ENCODE data around the gene CELF4. TPM values are rescaled to one million over a fixed set of nuclear protein-coding genes. Genes with fewer than 3 reads are reported as not detected.

Gene CELF4
- total RNA-seq, 8 experiments from 2014 or later = 3.0 to 59.9 (median 38.7) TPM

DNA sequence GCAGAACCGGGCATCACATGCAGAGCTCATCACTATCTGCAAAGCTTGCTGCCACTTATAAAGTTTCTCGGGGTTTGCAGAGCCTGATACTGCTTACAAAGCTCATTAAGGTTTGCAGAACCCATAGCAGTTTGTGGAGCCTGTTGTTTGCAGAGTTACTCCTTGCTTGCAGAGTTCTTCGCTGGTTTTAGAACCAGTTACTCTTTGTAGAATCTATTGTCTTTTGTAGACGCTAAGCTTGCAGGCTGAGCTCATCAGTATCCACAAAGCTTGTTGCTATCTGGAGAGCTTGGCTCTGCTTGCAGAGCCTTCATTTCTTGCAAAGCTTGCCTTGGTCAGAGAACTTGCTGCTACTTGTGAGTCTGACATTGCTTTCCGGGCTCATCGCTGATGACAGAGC lies 106.9 kb downstream of the CELF4 start:
- Histone ChIP-seq H3K27ac (no peak overlapping the region), H3K4me1 (replicated peaks in 1 of 2) (peaks cover 34 to 36% of the 10 kb centered on the region in 2 donors), H3K4me3 (no peak overlapping the region)
- ATAC-seq (replicated peaks in 6 of 8) = no peak
- in situ Hi-C loops (cut with MboI; ENCODE audit: low pct_unique_long_range_greater_than_20kb in 2 of 9, low sequenced_read_pairs in 9 of 9, unreplicated experiment in 9 of 9) = no loop called here
- WGBS, 10 experiments = 26 to 100% (median 59%) methylated on average over 1 to 6 of the region's 6 CpGs; no CpG with 5 or more reads in 2 of the 10 experiments

DNA sequence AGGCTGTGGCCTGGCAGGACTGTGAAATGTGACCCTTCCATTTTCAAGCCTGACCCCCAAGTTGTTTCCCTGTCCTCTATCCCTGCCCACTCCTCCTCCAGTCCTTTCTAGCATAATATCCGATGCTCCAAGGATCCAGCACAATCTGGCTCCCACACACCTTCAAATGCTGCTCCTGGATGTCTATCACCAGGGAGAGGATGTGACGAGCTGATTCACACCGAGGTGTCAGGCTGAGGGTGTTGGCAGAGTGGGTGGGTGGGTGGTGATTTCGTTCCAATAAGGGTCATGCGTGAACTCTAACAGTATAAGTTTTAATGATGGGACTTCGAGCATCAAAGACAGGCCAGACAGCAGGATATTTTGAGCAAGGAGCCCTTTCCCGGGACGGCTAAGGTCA lies 107.8 kb downstream of the CELF4 start:
- WGBS, 10 experiments = 54 to 95% (median 85%) methylated on average over 3 to 5 of the region's 8 CpGs; no CpG with 5 or more reads in 6 of the 10 experiments
- H3K27ac ChIP-seq = peak overlapping the region; percentile 49 to 57
- in situ Hi-C loops (cut with MboI; ENCODE audit: low pct_unique_long_range_greater_than_20kb in 2 of 9, low sequenced_read_pairs in 9 of 9, unreplicated experiment in 9 of 9) = no loop called here
- H3K4me1 ChIP-seq (replicated peaks in 1 of 2) = peaks cover 37 to 39% of the 10 kb centered on the region in 2 donors
- H3K4me3 ChIP-seq = no peak overlapping the region
- peak in 4 of 8 experiments; percentile 24 to 51 (median 48) for ATAC-seq (replicated peaks in 6 of 8)

DNA sequence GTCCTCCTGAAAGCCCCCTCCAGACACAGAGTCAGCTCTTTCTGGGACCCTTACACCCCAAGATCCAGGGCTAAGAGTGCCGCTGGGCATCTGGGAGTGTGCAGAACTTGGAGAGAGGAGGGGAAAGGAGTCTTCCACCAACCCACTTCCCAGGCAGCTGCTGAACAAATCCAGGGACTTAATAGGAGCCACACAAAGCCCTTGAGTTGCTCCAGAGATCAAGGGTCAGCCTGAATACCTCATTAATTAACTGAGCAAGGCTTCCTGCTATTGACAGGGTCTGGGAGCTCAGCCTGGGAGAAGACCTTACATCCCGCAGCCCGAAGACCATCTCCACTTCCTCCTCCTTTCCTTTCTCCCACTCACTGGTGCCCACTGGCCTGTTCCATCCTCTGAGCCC lies 108.3 kb downstream of the CELF4 start:
- in situ Hi-C loops (cut with MboI; ENCODE audit: low pct_unique_long_range_greater_than_20kb in 2 of 9, low sequenced_read_pairs in 9 of 9, unreplicated experiment in 9 of 9) = no loop called here
- peak in 4 of 8 experiments; percentile 29 to 48 (median 34) for ATAC-seq (replicated peaks in 6 of 8)
- Histone ChIP-seq H3K27ac (peak overlapping the region; percentile 49 to 57), H3K4me3 (no peak overlapping the region), H3K4me1 (replicated peaks in 1 of 2) (peaks cover 41 to 44% of the 10 kb centered on the region in 2 donors)
- WGBS, 10 experiments = 27 to 100% (median 70%) methylated on average over 1 to 3 of the region's 3 CpGs; no CpG with 5 or more reads in 6 of the 10 experiments

DNA sequence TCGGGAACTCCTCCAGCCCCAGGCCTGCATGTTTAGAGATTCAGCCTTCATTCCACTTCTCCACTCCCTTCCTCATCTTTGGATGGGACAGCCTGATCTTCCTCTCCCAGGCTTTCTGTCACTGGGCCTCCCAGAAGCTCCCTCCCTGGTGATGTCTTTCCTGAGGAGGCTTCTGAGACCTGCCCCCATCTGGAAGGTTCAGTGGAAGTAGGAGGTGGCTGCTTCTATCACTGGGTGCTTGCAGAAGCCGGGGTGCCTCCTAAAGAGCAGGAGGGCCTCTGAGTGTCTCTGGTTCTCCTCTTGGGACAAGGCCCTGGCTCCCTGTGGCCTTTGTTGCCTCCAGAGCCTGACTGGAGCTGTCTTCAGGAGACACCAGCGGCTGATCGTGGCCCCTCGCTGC lies 108.7 kb downstream of the CELF4 start:
- peaks cover 45 to 48% of the 10 kb centered on the region in 2 donors for H3K4me1 ChIP-seq (replicated peaks in 1 of 2)
- no peak overlapping the region for H3K4me3 ChIP-seq
- 20 to 100% (median 79%) methylated on average over 1 to 4 of the region's 5 CpGs; no CpG with 5 or more reads in 4 of the 10 experiments for WGBS, 10 experiments
- H3K27ac ChIP-seq = peak overlapping the region; percentile 49 to 57
- no peak for ATAC-seq (replicated peaks in 6 of 8)
- in situ Hi-C loops (cut with MboI; ENCODE audit: low pct_unique_long_range_greater_than_20kb in 2 of 9, low sequenced_read_pairs in 9 of 9, unreplicated experiment in 9 of 9) = no loop called here

DNA sequence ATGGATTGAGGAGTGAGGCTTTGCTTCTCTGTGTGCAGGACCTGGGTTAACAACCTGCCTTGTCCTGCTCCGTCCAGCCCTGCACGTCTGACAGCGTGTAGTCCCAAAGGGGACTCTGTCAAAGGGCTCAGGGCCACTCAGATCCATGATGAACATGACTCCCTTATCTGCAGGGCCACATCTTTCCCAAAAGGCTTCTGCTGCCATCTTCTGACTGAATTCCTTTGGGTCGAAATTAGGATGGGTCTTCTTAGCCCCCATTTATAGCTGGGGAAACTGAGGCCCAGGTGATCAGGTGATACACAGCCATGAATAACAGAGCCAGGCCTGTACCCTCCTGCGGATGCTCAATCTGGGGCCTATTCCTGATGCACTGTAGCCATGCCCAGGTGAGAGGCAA lies 109.2 kb downstream of the CELF4 start:
- in situ Hi-C loops (cut with MboI; ENCODE audit: low pct_unique_long_range_greater_than_20kb in 2 of 9, low sequenced_read_pairs in 9 of 9, unreplicated experiment in 9 of 9) = no loop called here
- peaks cover 50 to 53% of the 10 kb centered on the region in 2 donors for H3K4me1 ChIP-seq (replicated peaks in 1 of 2)
- peak overlapping the region in 1 of 2 donors; percentile 57 for H3K27ac ChIP-seq
- no peak overlapping the region for H3K4me3 ChIP-seq
- peak in 1 of 8 experiments; percentile 39 for ATAC-seq (replicated peaks in 6 of 8)
- 40 to 93% (median 83%) methylated on average over 1 to 4 of the region's 5 CpGs; no CpG with 5 or more reads in 6 of the 10 experiments for WGBS, 10 experiments

DNA sequence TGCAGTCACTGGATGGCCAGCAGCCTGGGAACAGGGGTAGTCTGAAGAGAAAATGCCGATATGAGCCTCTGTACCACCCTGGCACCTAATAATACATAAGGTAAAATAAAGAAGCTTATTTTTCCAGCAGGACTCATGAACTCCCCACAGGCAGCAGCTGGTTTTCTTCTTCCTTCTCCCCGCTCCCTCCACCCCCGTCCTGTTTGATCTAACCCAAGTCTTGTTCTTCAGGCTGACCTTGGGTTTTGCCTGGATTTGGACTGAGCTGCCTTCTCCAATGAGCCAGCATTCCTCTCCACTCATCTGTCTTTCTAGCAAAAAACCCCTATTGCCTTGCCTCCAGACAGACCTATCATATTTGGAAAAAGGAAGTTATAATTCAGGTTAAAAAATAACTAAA lies 111.8 kb downstream of the CELF4 start:
- in situ Hi-C loops (cut with MboI; ENCODE audit: low pct_unique_long_range_greater_than_20kb in 2 of 9, low sequenced_read_pairs in 9 of 9, unreplicated experiment in 9 of 9) = no loop called here
- Histone ChIP-seq H3K4me3 (no peak overlapping the region), H3K27ac (no peak overlapping the region), H3K4me1 (replicated peaks in 1 of 2) (peaks cover 70 to 71% of the 10 kb centered on the region in 2 donors)
- ATAC-seq (replicated peaks in 6 of 8) = no peak
- WGBS, 10 experiments = 53 to 100% (median 80%) methylated on average over 1 to 3 of the region's 3 CpGs; no CpG with 5 or more reads in 2 of the 10 experiments

DNA sequence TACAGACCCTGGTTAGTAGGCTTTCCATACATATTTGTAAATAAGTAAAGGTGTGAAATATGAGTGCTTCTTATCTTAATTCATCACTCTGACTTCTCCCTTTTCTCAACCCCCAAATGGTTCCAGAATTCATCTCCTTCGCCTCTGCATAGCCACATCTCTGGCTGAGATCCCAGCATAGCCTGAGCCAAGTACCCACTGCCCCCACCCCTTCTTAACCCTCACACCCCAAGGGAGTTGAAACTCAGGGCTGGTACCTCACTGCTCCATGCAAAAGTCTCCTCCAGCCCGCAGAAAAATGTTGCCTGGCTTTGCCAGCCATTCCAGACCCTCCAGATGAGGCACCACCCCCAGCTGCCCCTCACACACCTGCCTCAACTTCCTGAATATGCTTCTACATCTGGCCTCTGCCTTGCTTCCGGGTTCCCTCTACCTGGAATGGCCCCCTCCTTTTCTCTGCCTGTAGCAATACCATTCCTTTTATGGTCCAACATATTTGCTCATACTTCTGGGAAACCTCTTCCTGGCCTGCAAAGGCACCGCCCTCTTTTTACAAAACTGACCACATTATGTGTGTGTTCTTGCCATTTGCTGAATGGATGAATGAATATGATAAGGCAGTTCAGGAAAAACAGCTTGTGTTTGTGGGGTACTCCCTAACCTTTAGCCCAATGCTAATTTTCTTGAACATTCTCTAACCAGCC lies 112.8 kb downstream of the CELF4 start:
- H3K4me3 ChIP-seq = no peak overlapping the region
- H3K27ac ChIP-seq = peak overlapping the region in 1 of 2 donors; percentile 92
- ATAC-seq (replicated peaks in 6 of 8) = peak in 3 of 8 experiments; percentile 79 to 91 (median 85)
- peaks cover 73 to 77% of the 10 kb centered on the region in 2 donors for H3K4me1 ChIP-seq (replicated peaks in 1 of 2)
- in situ Hi-C loops (cut with MboI; ENCODE audit: low pct_unique_long_range_greater_than_20kb in 2 of 9, low sequenced_read_pairs in 9 of 9, unreplicated experiment in 9 of 9) = no loop called here
- WGBS, 10 experiments = 0 to 100% (median 83%) methylated on average over 1 to 3 of the region's 4 CpGs; no CpG with 5 or more reads in 3 of the 10 experiments

DNA sequence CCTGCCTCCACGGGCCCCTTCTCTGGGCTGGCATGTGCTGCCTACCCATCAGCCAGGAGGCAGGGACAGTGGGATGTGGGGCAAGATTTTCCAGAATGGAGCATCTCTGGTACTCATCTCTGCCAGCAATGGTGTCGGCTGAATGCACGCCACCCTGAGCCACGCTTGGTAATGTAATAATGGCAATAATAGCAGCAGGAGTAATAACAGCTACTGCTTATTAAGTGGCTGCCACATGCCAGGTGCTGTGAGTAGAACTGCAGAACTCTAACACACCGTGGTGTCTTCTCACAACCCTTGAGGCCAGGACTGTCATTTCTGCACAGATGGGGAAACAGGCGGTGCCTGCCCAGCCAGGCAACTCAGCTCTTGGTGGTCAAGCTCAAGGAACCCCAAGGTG lies 113.6 kb downstream of the CELF4 start:
- Histone ChIP-seq H3K27ac (peak overlapping the region; percentile 87 to 92), H3K4me3 (no peak overlapping the region), H3K4me1 (replicated peaks in 1 of 2) (peaks cover 66 to 71% of the 10 kb centered on the region in 2 donors)
- ATAC-seq (replicated peaks in 6 of 8) = no peak
- 59 to 100% (median 80%) methylated on average over 1 to 4 of the region's 6 CpGs; no CpG with 5 or more reads in 7 of the 10 experiments for WGBS, 10 experiments
- in situ Hi-C loops (cut with MboI; ENCODE audit: low pct_unique_long_range_greater_than_20kb in 2 of 9, low sequenced_read_pairs in 9 of 9, unreplicated experiment in 9 of 9) = no loop called here

DNA sequence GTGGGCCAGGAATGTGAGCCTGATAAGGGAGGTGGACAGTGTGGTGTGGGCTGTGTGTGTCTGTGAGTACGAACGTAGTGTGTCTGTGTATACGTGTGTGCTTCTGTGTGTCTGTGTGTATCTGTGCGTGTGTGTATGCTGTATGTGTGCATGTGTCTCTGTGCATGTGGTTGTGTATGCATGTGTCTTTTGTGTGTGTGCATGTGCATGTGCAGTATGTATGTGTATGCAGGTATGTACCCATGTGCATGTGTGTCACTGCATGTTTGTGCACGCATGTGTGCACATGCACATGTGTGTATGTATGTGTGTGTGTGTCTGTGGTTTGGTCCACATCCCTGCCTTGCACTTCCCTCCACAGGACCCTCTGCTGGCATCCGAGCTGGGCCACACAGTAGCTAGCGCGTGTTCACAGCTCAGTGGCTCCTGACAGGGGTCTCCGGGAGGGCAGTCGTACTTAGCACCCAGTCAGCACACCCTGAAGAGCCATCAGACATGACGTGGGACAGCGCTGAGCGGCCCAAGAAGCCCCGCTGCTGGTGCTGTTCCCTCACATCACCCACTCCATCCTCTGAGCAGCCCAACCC lies 114.3 kb downstream of the CELF4 start:
- H3K4me3 ChIP-seq = no peak overlapping the region
- 80 to 93% (median 83%) methylated on average over 1 to 6 of the region's 14 CpGs; no CpG with 5 or more reads in 7 of the 10 experiments for WGBS, 10 experiments
- peak overlapping the region; percentile 87 to 92 for H3K27ac ChIP-seq
- in situ Hi-C loops (cut with MboI; ENCODE audit: low pct_unique_long_range_greater_than_20kb in 2 of 9, low sequenced_read_pairs in 9 of 9, unreplicated experiment in 9 of 9) = no loop called here
- H3K4me1 ChIP-seq (replicated peaks in 1 of 2) = peaks cover 64 to 72% of the 10 kb centered on the region in 2 donors
- no peak for ATAC-seq (replicated peaks in 6 of 8)

DNA sequence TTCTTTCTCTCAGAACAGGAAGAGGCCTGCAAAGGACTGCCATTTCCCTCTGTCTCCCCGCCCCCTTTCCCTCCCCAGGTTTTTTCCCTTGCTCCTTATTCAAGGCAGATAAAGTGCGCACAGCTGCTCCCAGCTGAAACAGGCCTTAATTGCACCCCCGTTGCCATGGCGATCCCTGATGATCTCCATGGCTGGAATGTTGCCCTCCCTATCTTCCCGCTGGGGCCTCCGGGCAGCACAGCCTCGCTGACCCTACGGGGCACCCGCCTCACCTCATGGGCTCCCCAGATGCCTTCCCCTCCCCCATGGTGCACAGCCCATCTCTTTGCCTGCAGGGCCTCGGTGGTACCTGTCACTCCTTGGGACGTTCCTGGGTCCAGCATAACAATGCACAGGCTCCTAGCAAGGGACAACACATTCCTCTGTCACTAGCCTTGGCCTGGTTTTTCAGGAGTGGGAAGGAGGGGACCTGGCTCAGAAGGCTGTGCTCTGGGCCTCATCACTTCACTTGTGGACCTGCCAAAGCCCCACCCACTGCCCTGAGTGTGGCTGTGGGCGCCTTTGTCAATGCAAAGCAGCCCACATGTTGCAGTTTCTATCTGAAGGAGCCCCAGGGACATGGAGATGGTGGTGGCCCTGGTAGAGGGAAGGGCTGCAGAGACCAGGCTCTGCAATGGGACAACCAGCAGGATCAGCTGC lies 115.0 kb downstream of the CELF4 start:
- Histone ChIP-seq H3K4me3 (no peak overlapping the region), H3K4me1 (replicated peaks in 1 of 2) (peaks cover 66 to 79% of the 10 kb centered on the region in 2 donors), H3K27ac (peak overlapping the region; percentile 87 to 92)
- 0 to 20% (median 2%) methylated on average over 1 to 5 of the region's 12 CpGs; no CpG with 5 or more reads in 4 of the 10 experiments for WGBS, 10 experiments
- ATAC-seq (replicated peaks in 6 of 8) = peak in 7 of 8 experiments; percentile 16 to 89 (median 87)
- in situ Hi-C loops (cut with MboI; ENCODE audit: low pct_unique_long_range_greater_than_20kb in 2 of 9, low sequenced_read_pairs in 9 of 9, unreplicated experiment in 9 of 9) = no loop called here

DNA sequence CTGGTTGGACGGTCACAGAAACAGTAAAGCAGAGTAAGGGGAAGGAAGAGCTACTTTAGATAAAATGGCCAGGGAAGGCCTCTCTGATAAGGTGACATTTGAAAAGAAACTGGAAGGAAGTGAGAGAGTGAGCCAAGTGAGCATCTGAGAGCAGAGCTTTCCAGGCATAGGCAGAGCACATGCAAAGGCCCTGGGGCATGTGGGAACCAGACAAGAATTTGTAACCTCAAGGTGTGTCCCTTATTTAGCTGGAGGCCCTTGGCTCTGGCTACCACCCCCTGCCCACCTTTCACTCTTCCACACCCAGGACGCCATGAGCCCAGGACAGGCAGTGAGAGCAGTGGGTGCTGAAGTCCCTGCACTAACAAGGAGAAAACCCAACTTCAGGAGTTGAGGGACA lies 116.0 kb downstream of the CELF4 start:
- no peak for ATAC-seq (replicated peaks in 6 of 8)
- H3K27ac ChIP-seq = peak overlapping the region; percentile 87 to 92
- peaks cover 75 to 83% of the 10 kb centered on the region in 2 donors for H3K4me1 ChIP-seq (replicated peaks in 1 of 2)
- no peak overlapping the region for H3K4me3 ChIP-seq
- in situ Hi-C loops (cut with MboI; ENCODE audit: low pct_unique_long_range_greater_than_20kb in 2 of 9, low sequenced_read_pairs in 9 of 9, unreplicated experiment in 9 of 9) = loop anchor here in 1 of 9 experiments (10.0 kb wide), 1 partner anchor 85 kb away; no protein-coding TSS in a partner anchor
- WGBS, 10 experiments = 55 to 100% (median 89%) methylated on average over 1 to 2 of the region's 2 CpGs; no CpG with 5 or more reads in 2 of the 10 experiments

DNA sequence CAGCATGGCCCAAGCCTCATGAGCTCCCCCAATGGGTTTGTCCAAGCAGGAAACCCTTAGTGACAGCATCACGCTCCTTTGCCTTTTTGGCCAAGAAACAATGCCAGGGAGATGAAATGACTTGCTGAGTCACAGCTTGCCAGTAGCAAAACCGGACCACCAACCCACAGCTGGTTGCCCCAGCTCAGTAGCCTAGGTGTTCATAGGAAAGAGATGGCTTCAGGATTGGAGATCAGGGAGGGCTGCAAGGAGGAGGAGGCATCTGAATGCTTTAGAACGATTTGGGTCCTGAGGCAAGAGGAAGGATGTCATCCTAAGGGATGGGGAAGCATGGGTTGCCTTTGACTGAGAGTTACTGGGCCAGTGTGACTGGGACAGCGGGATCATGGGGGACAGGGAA lies 116.7 kb downstream of the CELF4 start:
- in situ Hi-C loops (cut with MboI; ENCODE audit: low pct_unique_long_range_greater_than_20kb in 2 of 9, low sequenced_read_pairs in 9 of 9, unreplicated experiment in 9 of 9) = loop anchor here in 1 of 9 experiments (10.0 kb wide), 1 partner anchor 86 kb away; no protein-coding TSS in a partner anchor
- ATAC-seq (replicated peaks in 6 of 8) = no peak
- 57 to 100% (median 100%) methylated on average over 1 to 3 of the region's 4 CpGs; no CpG with 5 or more reads in 3 of the 10 experiments for WGBS, 10 experiments
- H3K4me1 ChIP-seq (replicated peaks in 1 of 2) = peaks cover 80 to 83% of the 10 kb centered on the region in 2 donors
- H3K4me3 ChIP-seq = no peak overlapping the region
- no peak overlapping the region for H3K27ac ChIP-seq
